GM19324 (cell line): ENCODE data around the gene LRRC36.

Source experiments
- ATAC-seq: cut with Tn5 transposase; IDR thresholded peaks from one replicate; pipeline ENCODE4 v1.9.1; 2021; ENCODE audit warnings: mild to moderate bottlenecking, moderate library complexity; ENCODE audit not compliant: unreplicated experiment, low FRiP score

The LRRC36 gene, protein sequence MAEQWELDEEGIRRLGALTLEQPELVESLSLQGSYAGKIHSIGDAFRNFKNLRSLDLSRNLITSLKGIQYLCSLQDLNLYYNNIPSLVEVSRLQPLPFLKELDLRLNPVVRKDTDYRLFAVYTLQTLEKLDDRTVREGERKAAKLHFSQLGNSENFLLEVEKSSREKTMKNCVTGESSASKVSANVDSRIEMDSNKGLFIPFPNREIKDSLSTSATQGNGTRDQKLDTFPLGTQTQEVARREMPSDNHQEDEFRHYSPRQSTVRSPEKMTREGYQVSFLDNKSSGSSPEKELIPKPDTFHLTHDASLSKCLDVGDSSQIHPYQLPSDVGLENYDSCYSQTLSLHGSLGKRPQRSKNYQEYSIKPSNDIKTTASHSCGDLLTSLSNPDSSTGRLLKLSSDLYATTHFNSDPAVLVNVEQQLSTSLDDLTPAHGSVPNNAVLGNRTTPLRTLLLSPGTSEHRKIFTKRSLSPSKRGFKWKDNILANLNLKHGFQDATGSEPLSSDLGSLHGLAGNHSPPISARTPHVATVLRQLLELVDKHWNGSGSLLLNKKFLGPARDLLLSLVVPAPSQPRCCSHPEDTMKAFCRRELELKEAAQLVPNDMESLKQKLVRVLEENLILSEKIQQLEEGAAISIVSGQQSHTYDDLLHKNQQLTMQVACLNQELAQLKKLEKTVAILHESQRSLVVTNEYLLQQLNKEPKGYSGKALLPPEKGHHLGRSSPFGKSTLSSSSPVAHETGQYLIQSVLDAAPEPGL

DNA sequence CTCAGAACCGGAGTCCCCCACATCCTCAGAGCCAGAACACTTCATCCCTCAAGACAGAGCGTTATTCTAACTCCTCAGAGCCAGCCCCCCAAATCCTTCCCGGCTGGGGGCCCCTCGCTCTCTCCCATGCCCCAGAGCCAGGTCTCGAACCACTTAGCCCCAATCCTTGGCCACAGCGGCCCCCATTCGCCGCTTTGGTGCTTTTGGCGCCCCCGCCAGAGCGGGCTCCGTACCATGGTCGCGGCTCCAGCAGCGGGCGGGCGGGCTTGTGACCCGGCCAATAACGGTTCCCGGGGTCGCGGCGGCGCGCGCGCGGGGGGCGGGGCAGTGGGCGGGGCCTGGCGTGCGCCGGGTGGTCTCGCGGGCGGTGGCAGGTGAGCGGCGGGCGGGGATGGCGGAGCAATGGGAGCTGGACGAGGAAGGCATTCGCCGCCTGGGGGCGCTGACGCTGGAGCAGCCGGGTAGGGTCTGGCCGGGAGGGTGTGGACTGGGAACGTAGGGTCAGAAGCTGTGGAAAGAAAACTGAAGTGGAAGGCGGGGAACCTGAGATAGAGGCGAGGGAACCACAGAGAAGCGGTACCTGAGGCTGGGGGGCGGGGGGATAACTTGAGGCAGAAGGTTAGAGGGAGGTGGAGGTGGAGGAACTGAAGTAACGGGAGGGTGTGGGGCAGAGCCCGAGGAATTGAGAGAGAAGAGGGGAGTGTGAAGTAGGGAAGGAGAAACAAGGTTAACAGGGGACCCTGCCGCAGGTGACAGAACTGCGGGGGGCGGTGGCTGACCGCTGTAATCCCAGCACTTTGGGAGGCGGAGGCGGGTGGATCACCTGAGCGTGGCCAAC lies at the start of gene LRRC36, which contains the start of gene KCTD19:
LRRC36 (plus strand) TSS at position 344 of the 838 bp plus-strand sequence; CDS start at position 392, 48 bp downstream.
KCTD19 (minus strand) TSS at position 270 of the 838 bp plus-strand sequence; CDS start at position 236, 34 bp downstream.
- no peak for ATAC-seq

DNA sequence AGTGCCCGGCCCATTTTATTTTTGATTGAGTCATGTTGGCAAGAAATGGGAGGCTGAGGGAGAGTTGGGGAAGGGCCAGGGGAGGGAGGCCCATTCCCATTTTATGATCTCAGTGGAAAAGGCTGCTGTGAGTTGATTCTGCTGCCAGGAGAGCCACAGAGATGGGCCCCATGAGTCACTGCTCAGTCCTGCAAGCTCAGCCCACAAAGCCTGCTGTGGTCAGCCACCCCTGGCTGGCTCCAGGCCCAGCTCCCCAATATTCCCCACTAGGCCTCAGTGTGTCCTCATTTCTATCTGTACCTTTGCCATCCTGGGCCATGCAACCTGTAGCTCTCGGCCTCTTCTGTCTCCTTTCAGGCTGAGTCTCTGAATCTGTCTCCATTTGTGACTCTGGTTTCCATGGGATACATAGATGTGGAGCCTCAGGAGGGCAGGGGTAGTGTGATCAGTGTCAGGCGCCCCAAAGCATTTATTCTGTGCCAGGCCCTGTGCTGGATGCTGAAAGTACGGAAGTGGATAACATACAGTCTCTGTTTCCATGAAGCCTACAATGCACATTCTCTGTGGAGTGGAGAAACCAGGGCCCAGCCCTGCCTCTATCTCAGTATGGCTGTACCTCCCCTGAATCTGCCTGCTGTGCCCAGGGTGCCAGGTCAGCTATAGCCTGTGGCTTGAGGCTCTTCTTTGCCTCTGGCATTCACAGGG lies 49.2 kb upstream of the LRRC36 start:
- no peak for ATAC-seq

DNA sequence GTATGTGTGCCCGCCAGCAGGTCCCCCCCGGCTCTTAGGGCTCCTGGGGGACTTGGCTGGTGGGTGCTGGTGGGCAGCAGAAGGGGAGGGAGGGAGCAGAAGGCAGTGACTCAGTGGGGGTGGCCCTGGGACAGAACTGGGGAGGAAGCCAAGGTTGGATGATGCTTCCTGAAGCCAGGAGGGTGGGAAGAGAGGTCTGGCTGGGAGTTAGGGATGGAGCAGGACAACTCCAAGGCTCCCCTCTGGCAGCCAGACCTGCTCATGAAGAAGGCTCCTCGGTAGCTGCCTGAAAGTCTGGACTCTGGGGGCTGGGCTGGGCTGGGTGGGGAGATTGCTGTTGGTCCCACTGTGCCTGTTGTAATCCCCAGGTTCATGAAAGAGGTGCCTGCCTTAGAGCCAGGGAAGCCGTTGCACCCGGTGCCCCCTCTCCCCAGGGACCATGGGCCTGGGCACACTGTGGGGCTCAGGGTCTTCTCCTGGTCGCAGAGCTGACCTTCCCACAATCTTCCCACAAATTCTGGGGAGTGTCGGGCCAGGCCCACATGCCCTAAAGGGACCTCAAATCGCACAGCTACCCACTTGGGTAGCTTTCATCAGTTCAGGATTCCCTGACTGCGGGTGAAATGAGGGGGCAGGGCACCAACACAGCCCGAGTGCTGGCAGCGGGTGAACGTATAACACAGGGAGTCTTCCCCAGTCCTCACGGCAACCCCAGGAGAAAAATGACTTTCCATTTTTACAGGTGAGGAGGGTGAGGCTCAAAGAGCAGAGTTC lies 48.4 kb upstream of the LRRC36 start:
- no peak for ATAC-seq

DNA sequence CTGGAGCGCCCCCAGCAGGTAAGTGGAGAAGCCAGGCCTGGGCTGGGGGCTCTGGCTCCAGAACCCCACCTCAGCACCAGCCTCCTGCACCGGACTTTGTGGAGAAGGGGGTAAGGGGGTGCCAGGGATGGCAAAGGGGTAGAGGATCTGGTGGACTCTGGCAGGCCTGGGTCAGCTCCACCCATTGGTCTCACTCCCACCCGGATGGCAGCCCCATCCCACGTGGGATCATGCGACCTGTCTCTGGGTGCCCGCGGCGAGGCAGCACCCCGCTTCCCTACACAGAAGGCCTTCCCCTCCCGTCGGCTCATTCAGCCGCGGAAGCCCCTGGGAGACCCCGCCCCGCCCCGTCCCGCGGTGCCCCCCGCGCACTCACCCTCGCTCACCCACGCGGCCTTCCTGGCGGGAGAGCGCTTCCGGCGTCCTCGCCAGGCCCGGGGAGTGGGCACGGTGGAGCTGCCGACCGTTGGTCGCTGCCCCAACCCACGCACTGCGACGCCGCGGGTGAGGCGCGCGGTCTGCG lies 47.8 kb upstream of the LRRC36 start:
- no peak for ATAC-seq

GRCh38 chr16:67279296-67280089 lies 47.1 kb upstream of the LRRC36 start, which contains the start of gene PLEKHG4:
PLEKHG4 (plus strand) TSS chr16:67279532; CDS start chr16:67280045, 513 bp downstream.
- no peak for ATAC-seq

- ATAC-seq = no peak
These were observed 46.3 kb upstream of the LRRC36 start for GRCh38 chr16:67280090-67281015.

DNA sequence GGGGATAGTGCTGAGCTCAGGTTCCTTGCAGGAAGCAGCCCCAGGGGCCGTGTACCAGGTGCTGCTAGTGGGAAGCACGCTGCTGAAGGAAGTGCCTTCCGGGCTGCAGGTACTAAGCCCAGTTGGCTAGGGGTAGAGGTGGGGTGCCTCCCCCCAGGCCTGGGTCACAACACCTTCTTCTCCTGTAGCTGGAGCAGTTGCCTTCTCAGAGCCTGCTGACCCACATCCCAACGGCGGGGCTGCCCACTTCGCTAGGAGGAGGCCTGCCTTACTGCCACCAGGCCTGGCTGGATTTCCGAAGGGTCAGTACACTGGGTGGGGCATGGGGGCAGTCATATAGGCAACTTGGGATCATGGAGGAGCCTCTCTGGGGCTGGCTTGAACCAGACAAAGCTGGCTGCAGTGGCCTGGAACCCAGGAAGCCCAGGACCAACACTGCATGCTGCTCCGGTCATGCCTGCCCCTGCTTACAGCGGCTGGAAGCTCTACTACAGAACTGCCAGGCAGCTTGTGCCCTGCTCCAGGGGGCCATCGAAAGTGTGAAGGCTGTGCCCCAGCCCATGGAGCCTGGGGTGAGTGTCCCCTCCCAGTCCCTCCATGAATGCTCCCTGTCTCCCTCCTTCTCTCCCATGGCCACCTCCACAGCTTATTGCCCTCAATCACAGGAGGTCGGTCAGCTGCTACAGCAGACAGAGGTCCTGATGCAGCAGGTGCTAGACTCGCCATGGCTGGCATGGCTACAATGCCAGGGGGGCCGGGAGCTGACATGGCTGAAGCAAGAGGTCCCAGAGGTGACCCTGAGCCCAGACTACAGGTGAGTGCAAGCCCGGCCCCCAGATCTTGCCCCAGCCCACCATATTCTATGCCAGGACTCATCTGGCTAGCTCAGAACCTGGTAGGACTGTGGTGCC lies 44.8 kb upstream of the LRRC36 start:
- ATAC-seq = no peak

DNA sequence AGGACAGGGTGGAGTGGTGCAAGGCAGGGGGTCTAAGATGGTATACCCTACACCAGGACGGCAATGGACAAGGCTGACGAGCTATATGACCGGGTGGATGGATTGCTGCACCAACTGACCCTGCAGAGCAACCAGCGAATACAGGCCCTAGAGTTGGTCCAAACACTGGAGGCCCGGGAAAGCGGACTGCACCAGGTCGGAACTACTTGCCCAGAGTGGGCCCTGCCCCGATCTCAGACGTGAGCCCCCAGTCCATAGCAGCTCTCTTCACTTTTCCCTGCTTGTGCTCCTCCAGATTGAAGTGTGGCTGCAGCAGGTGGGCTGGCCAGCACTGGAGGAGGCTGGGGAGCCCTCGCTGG lies 44.2 kb upstream of the LRRC36 start:
- ATAC-seq = no peak

DNA sequence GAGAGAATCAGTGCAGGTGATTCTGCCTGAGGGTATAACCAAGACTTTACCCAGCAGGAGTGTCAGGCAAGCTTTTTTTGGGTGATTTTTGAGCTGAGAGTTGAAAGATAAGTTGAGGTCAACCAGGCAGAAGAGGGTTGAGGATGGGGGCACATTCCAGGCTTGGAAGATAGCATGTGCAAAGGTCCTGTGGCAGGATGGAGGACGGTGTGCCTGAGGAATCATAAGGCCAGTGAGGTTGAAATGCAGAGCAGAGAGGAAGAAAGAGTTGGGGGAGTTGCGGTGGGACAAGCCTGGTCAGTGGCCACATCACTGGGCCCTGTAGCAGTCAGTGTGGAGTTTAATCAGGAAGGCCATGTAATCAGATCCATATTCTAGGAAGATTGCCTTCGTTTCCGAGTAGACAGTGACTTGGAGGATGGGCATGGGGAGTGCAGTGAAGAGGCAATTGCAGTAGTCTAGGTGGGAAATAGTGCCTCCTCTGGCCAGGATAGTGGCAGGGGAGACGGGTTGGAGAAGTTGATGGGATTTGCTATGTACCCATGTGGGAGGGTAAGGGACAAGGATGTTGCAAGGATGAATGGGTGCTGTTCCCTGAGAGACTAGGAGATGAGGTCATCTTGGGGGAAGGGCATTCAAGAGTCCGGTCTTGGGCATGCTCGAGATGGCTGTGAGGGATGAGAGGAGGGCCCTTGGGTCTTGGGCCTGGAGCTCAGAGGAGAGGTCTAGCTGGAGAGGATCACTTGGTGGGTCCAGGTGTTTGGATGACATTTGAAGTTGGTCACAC lies 43.4 kb upstream of the LRRC36 start:
- no peak for ATAC-seq

GRCh38 chr16:67283826-67284555 lies 42.6 kb upstream of the LRRC36 start:
- no peak for ATAC-seq

GRCh38 chr16:67284699-67285646 lies 41.6 kb upstream of the LRRC36 start:
- ATAC-seq = no peak

- no peak for ATAC-seq
These were observed 40.0 kb upstream of the LRRC36 start for GRCh38 chr16:67286441-67287235.

DNA sequence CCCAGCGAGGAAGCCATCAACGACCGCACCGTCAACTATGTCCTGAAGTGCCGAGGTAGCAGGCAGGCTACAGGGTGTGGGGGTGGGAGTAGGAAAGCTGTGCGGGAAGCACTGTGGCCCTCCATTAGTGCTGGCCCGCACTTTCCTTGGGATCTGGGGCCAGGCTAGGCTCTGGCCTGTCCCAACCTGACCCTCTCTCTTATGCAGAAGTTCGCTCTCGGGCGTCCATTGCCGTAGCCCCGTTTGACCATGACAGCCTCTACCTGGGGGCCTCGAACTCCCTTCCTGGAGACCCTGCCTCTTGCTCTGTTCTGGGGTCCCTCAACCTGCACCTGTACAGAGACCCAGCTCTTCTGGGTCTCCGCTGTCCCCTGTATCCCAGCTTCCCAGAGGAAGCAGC lies 38.7 kb upstream of the LRRC36 start:
- no peak for ATAC-seq
